Stimulated activated naive CD8-positive, alpha-beta T cell treated with anti-CD3 and anti-CD28 coated beads, Interleukin-15, amount 100 ng/mL, for 72 hours (primary cell): ENCODE results near the gene PDXK.
"Not testable (repeated sequence)": the region's sequence is repeated elsewhere in the genome, so short reads cannot be mapped to it uniquely, and the experiment has no call there.

Source experiments
- ATAC-seq: fragments of 150-1000 bp; cut with Tn5 transposase; 2 replicates; pipeline ENCODE4 v1.10.0; 2021; ENCODE audit warnings: mild to moderate bottlenecking, moderate library complexity
- DNase-seq, 2 donors: peaks; one replicate each; pipeline ENCODE4 v3.0.0; 2021 to 2022
- H3K27ac Mint-ChIP-seq, 2 donors: one replicate each; pipeline ENCODE4 v1.8.0; 2022; ENCODE audit warnings: mild to moderate bottlenecking in 2 of 2, mixed read lengths in 2 of 2, moderate library complexity in 2 of 2
- H3K27me3 Mint-ChIP-seq: one replicate; pipeline ENCODE4 v1.8.0; 2022; ENCODE audit warnings: mixed read lengths
- H3K4me1 Mint-ChIP-seq: one replicate; pipeline ENCODE4 v1.8.0; 2022; ENCODE audit warnings: mild to moderate bottlenecking, mixed read lengths
- H3K4me3 Mint-ChIP-seq, 2 donors: one replicate each; pipeline ENCODE4 v1.8.0; 2022; ENCODE audit warnings: mild to moderate bottlenecking in 2 of 2, mixed read lengths in 2 of 2, moderate library complexity in 1 of 2
- H3K9me3 Mint-ChIP-seq, 2 donors: one replicate each; pipeline ENCODE4 v1.8.0; 2022; ENCODE audit warnings: mixed read lengths in 2 of 2

The PDXK gene

DNA sequence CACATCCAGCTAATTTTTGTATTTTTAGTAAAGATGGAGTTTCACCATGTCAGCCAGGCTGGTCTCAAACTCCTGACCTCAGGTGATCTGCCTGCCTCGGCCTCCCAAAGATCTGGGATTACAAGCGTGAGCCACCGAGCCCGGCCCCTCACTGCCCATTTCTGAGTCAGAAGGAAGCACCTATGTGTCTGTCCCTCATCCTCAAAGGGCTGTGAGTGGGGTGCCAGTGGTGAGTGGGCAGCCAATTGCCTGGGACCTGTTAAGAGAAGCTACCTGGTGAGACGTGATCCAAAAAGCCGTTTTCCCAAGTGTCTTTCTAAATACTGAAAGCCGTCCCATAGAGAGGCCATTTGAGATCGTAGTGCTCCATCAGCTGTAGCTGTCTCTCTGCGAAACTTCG lies 27.1 kb upstream of the PDXK start:
- Mint-ChIP-seq H3K9me3 (no peaks in the 10 kb centered on the region), H3K27me3 (no peaks in the 10 kb centered on the region), H3K27ac (peak overlapping the region in 1 of 2 donors; percentile 54), H3K4me3 (no peak overlapping the region), H3K4me1 (no peaks in the 10 kb centered on the region)
- DNase-seq: no peak
- no peak for ATAC-seq

DNA sequence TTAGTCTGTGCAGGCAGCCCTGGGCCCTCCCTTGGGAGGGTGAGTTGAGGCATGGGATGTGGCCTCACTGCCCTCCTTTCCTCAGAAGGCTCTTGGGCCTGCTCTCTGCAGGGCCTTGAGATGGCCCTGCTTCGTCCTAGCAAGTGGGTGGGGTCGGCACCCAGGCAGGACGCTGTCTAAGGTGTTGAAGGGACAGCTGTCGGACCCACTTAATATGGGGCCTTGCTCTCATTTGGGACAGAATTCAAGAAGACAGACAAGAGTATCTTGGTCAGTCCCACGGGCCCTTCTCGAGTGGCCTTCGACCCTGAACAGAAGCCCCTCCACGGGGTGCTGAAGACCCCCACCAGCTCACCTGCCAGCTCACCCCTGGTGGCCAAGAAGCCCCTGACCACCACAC lies 26.0 kb upstream of the PDXK start:
- H3K4me1 Mint-ChIP-seq: peaks cover 5% of the 10 kb centered on the region
- no peak overlapping the region for H3K27ac Mint-ChIP-seq
- H3K9me3 Mint-ChIP-seq: no peaks in the 10 kb centered on the region
- no peak overlapping the region for H3K4me3 Mint-ChIP-seq
- ATAC-seq: no peak
- H3K27me3 Mint-ChIP-seq: no peaks in the 10 kb centered on the region
- DNase-seq: no peak

DNA sequence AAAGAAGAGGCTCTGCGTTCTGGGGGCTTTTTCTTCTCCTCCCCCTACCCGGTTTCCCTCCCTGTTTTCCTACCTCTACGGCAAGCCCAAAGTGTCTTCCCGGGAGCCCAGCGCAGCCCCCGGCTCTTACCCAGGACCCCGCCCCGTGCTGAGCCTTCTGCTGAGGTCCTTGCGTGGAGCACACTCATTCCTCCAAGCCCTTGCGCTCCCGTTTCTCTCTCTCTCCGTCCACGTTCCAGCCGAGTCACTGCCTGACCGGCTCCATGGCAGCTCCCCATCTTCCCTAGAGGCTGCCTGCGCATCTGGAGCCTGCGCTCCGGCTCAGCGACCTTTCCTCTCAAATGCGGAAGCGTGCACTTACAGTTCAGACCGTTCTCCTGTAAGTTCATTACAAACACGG lies 24.9 kb upstream of the PDXK start:
- peak overlapping the region in 1 of 2 donors; percentile 2 for H3K27ac Mint-ChIP-seq
- H3K27me3 Mint-ChIP-seq: no peaks in the 10 kb centered on the region
- ATAC-seq (no peak), DNase-seq (no peak)
- H3K9me3 Mint-ChIP-seq: no peaks in the 10 kb centered on the region
- H3K4me1 Mint-ChIP-seq: peaks cover 5% of the 10 kb centered on the region
- no peak overlapping the region for H3K4me3 Mint-ChIP-seq

DNA sequence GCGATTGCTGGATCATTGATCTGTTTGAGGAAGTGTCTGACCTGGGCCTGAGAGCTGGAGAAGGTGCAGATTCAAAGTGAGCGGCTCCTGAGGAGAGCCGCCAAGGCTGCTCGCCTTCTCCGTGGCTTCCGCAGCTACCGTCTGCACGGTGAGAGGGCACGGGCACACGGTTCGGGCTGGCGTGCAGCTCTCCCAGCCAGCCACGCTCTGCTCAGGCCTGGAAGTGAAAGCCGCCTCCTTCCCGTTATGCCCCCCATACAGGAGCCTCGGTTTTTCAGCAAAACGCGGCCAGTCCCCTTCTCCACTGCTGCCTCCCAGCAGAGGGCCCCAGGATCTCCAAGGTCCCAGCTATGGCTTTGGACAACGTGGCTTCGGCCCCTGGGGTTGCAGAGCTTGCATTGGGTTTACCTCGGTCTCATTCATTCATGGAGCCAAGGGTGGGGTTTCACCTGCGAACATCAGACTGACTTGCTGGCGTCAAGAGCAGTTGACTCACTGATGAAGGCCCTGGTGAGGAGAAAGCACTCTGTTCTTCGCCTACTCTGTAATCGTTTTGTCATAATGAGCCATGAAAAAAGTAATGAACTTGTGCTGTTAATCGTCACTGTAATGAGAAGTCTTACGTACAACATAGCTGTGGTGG lies 24.4 kb upstream of the PDXK start:
- Mint-ChIP-seq H3K27me3 (no peaks in the 10 kb centered on the region), H3K27ac (no peak overlapping the region), H3K4me1 (peaks cover 5% of the 10 kb centered on the region), H3K4me3 (no peak overlapping the region), H3K9me3 (no peaks in the 10 kb centered on the region)
- DNase-seq (no peak), ATAC-seq (no peak)

GRCh38 chr21:43696214-43696613 lies 22.7 kb upstream of the PDXK start:
- DNase-seq (no peak), ATAC-seq (no peak)
- peaks cover 12% of the 10 kb centered on the region for H3K4me1 Mint-ChIP-seq
- no peaks in the 10 kb centered on the region for H3K27me3 Mint-ChIP-seq
- H3K4me3 Mint-ChIP-seq: no peak overlapping the region
- no peak overlapping the region for H3K27ac Mint-ChIP-seq
- H3K9me3 Mint-ChIP-seq: no peaks in the 10 kb centered on the region

DNA sequence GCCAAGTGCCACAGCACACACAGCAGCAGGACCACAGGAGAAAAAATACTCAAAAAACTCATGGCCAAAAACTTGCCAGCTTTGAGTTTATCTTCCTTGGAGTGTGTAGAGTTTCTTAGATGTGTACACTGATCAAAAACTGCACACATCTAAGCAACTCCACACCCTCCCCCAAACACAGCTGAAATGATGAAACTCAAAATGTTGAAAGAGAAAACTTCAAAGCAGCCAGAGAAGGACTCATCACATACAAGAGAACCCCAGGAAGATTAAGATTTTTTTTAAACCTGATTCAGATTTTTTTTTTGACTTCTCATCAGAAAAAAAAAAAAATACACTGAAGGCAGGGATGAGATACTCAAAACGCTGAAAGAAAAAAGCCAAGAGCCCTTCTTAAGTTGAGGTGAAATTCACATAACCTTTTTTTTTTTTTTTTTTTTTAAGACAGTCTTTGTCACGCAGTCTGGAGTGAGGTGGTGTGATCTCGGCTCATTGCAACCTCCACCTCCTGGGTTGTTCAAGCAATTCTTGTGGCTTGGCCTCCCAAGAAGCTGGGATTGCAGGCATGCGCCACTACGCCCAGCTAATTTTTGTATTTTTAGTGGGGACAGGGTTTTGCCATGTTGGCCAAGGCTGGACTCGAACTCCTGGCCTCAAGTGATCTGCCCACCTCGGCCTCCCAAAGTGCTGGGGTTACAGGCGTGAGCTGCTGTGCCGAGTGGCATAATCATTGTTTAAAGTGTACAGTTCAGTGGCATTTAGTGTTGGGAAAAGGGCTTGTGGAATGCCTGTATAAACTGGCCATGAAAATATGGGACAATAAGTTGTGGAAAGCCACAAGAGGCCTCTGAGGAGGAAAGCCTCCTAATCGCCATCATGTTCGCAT lies 20.9 kb upstream of the PDXK start:
- no peak overlapping the region for H3K4me3 Mint-ChIP-seq
- no peaks in the 10 kb centered on the region for H3K9me3 Mint-ChIP-seq
- no peak for ATAC-seq
- H3K27me3 Mint-ChIP-seq: peaks cover 7% of the 10 kb centered on the region
- peaks cover 23% of the 10 kb centered on the region for H3K4me1 Mint-ChIP-seq
- H3K27ac Mint-ChIP-seq: no peak overlapping the region
- DNase-seq: no peak

- not testable (repeated sequence) for H3K27ac Mint-ChIP-seq, DNase-seq, H3K9me3 Mint-ChIP-seq, H3K4me3 Mint-ChIP-seq, ATAC-seq
- peaks cover 14% of the 10 kb centered on the region for H3K27me3 Mint-ChIP-seq
- peaks cover 30% of the 10 kb centered on the region for H3K4me1 Mint-ChIP-seq
These were observed 19.5 kb upstream of the PDXK start for GRCh38 chr21:43699492-43699777.

DNA sequence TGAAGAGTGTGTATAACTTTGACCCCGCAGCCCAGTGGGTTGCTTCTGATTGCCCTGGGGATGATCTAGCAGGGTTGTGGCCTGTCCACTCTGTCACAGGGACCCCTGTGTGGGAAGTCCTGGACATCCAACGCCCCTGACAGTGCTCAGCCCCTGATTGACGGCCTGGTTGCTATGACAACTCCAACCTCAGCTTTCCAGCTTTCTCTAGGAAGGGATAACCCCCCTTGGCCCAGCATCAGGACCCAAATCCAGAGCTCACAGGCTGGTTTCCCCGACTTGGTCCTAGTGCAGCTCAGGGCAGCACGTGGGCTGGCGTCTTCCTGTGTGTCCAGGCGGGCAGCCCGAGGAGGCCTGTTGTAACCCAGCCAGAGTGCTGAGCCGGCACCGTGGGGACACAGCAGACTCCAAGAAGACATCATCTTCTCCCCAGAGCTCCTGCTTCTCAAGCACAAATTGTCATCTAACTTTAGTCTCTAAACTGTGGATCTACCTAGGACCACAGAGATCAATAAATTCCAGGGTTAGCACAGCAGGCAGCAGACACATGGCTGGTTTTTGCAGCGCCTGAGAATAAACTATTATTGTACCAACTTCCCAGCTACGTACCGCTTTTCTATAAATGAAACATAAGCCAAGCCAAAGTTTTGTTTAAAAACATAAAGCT lies 18.9 kb upstream of the PDXK start:
- Mint-ChIP-seq H3K27me3 (peaks cover 14% of the 10 kb centered on the region), H3K4me1 (peaks cover 30% of the 10 kb centered on the region), H3K9me3 (no peaks in the 10 kb centered on the region), H3K4me3 (no peak overlapping the region), H3K27ac (no peak overlapping the region)
- no peak for ATAC-seq
- no peak for DNase-seq

GRCh38 chr21:43701936-43702784 lies 16.8 kb upstream of the PDXK start:
- Mint-ChIP-seq H3K9me3 (no peaks in the 10 kb centered on the region), H3K27me3 (peaks cover 14% of the 10 kb centered on the region), H3K4me1 (peaks cover 30% of the 10 kb centered on the region), H3K4me3 (peak overlapping the region in 1 of 2 donors; percentile 83), H3K27ac (peak overlapping the region in 1 of 2 donors; percentile 71)
- no peak for ATAC-seq
- no peak for DNase-seq

GRCh38 chr21:43702785-43703034 lies 16.2 kb upstream of the PDXK start:
- Mint-ChIP-seq H3K27ac (peak overlapping the region; percentile 37 to 67), H3K4me1 (peaks cover 27% of the 10 kb centered on the region), H3K9me3 (no peaks in the 10 kb centered on the region), H3K27me3 (peaks cover 14% of the 10 kb centered on the region), H3K4me3 (peak overlapping the region; percentile 50 to 83)
- no peak for ATAC-seq
- DNase-seq: no peak

DNA sequence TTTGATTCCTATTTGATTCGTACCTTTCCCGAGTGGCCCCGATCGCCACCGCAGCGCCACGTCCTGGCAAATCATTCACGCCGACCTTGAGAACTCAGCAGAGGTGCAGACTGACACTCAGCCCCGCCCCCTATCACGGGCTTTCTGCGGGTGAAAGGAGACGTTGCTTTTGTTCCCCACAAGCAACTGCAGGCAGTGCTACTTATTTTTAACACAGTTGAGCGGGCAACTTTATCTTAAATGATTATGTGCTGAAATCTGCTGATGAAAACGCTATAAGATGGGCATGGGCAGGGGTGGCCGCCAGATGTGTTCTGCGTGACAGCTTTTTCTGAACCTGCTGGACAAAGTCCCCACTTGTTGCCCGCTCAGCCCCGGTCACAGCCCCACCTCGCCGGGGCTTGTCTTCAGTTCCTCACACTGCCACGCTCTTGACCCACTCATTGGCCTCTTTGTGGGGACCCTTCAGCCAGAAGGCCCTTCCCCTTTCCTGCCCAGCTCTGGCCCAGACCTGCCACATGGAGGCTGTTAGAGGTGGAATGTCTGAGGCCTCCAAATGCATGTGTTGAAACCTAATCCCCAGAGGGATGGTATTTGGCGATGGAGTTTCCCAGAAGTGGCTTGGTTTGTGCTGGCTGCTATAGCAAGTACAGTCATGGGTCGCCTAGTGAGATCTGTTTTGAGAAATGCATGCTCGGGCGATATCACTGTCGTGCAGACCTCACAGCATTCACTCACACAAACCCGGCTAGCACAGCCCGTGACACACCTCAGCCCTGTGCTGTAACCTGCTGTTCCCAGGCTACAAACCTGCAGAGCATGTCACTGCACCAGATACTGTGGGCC lies 15.7 kb upstream of the PDXK start:
- no peaks in the 10 kb centered on the region for H3K9me3 Mint-ChIP-seq
- DNase-seq: no peak
- H3K4me3 Mint-ChIP-seq: peak overlapping the region; percentile 50 to 83
- H3K27ac Mint-ChIP-seq: peak overlapping the region; percentile 37 to 67
- ATAC-seq: peak; percentile 60
- H3K4me1 Mint-ChIP-seq: peaks cover 25% of the 10 kb centered on the region
- peaks cover 14% of the 10 kb centered on the region for H3K27me3 Mint-ChIP-seq

GRCh38 chr21:43707462-43707861 lies 11.5 kb upstream of the PDXK start:
- H3K27me3 Mint-ChIP-seq: peaks cover 13% of the 10 kb centered on the region
- H3K4me1 Mint-ChIP-seq: peaks cover 12% of the 10 kb centered on the region
- H3K9me3 Mint-ChIP-seq: no peaks in the 10 kb centered on the region
- ATAC-seq: no peak
- no peak overlapping the region for H3K4me3 Mint-ChIP-seq
- DNase-seq: no peak
- H3K27ac Mint-ChIP-seq: no peak overlapping the region

- no peak overlapping the region for H3K4me3 Mint-ChIP-seq
- H3K9me3 Mint-ChIP-seq: no peaks in the 10 kb centered on the region
- ATAC-seq: no peak
- H3K4me1 Mint-ChIP-seq: no peaks in the 10 kb centered on the region
- H3K27me3 Mint-ChIP-seq: no peaks in the 10 kb centered on the region
- no peak overlapping the region for H3K27ac Mint-ChIP-seq
- DNase-seq: no peak
These were observed 10.1 kb upstream of the PDXK start for GRCh38 chr21:43708745-43709381.

- Mint-ChIP-seq H3K4me1 (peaks cover 21% of the 10 kb centered on the region), H3K4me3 (no peak overlapping the region), H3K27ac (no peak overlapping the region), H3K9me3 (no peaks in the 10 kb centered on the region), H3K27me3 (peaks cover 22% of the 10 kb centered on the region)
- ATAC-seq: no peak
- DNase-seq: no peak
These were observed 6.5 kb upstream of the PDXK start for GRCh38 chr21:43712268-43712942.
